Measurements from ENCODE around the gene CENPP.

DNA sequence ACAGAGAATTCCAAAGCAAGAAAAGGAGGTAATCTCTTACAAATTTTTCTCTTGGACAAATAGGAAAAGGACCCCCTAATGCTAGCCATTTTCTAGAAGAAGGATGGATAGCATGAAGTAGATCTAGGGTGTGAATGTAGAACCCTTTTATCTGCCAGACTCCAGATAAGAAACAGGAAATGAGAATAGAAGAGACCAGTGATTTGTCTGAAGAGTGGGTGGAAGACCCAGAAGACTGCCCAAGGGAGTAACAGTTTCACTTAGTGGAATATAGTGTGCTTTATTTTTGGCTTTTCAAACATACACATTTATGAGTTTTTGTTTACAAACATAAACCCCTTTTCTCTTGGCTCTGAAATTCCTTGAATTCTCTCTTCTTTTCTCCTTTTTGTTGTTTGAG, 185.0 kb downstream of the CENPP start:
- no peak for TF ChIP-seq POLR2AphosphoS5 (IDR thresholded peaks at IDR 0.05)
- TF ChIP-seq, protein P1, sequence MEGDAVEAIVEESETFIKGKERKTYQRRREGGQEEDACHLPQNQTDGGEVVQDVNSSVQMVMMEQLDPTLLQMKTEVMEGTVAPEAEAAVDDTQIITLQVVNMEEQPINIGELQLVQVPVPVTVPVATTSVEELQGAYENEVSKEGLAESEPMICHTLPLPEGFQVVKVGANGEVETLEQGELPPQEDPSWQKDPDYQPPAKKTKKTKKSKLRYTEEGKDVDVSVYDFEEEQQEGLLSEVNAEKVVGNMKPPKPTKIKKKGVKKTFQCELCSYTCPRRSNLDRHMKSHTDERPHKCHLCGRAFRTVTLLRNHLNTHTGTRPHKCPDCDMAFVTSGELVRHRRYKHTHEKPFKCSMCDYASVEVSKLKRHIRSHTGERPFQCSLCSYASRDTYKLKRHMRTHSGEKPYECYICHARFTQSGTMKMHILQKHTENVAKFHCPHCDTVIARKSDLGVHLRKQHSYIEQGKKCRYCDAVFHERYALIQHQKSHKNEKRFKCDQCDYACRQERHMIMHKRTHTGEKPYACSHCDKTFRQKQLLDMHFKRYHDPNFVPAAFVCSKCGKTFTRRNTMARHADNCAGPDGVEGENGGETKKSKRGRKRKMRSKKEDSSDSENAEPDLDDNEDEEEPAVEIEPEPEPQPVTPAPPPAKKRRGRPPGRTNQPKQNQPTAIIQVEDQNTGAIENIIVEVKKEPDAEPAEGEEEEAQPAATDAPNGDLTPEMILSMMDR (IDR thresholded peaks at IDR 0.05), result no peak
- no peak for TF ChIP-seq POLR2A (IDR thresholded peaks at IDR 0.05)

Data from gastroesophageal sphincter (tissue), 3 donors.